ENCODE results near the gene AKAP13.
A peak's percentile ranks its signal among the peaks of the same experiment; 100 is the strongest.
"Not testable (repeated sequence)": the region's sequence is repeated elsewhere in the genome, so short reads cannot be mapped to it uniquely, and the experiment has no call there.

AKAP13 gene

DNA sequence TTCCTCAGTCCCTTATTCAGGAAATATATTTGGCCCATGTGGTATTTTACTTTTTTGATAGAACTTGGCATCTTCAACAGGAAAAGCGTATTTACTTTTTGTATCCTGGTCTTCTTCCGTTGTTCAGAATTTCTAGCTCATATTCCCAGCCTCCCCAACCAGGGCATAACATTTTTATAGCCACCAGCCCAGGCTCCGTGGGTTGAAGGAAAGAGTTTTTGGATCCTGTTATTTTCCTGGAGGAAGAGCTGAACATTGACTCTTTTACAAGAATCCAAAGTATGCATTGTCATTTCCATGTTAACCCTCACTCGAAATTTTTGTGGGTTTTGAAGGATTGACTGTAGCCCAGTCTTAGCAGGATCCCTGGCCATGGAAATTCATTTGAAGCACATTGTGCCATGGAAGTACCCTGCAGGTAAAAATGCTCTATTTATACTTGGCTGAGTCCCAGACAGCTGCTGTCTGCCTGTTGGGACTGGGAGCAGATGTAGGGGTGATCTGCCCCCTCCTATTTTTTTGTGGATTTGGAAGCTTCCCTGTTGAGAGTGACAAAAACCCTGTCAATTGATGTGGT, 98.8 kb downstream of the AKAP13 start:
- DNase-seq (ENCODE audit: low read depth): peak; percentile 56

DNA sequence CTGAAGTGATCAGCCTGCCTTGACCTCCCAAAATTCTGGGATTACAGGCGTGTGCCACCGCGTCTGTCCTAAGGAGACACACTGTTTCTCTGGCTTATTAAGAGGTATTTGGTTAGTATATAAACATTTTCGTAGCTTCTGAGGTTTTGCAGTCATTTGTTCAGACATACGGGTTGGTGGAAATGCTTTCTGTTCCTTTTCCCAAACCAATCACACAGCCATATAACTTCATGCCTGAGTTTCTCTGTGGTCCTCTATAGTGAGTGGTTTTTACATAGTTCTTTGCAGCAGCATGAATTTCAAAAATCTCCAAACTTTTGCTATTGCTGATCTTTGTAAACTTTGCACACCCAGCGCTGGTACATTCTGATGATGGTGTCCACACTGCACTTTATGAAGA, 100.5 kb downstream of the AKAP13 start:
- DNase-seq (ENCODE audit: low read depth): no peak

DNA sequence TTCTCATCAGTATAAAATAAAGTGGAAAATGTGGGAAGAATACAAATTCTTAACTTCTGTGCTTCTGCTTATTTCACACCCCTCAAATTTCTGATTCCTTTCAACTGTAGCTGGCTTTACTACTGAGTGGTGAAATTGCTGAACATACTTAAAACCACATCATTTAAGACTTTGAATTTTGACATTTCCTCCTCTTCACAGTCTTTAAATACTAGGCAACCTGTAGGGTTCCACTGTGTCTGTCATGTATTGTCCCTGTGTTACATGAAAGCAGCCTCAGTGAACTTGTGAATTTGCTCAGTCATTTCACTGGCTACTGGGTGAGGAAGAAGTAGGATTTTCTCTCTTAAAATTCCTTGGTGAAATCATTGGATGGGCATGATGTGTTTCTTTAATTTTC, 101.1 kb downstream of the AKAP13 start:
- DNase-seq (ENCODE audit: low read depth): not testable (repeated sequence)

DNA sequence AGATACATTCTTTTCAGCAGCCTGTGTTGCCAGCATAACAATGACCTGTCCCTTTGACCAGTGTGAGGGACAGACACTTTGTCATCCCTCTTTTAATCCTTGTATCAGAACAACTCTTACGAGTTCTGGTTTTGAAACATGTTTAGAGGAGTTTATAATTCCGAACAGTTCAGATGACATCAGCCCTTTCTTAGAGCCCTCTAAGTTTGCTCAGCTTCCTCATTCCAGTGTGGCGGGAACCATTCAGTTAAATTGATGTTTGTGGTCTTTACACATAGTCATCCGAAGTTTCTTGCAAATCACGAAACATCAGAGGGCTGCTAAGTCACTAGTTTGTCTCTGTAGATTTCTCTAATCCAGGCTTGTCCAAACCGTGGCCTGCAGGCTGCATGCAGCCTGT, 102.5 kb downstream of the AKAP13 start:
- peak; percentile 83 for DNase-seq (ENCODE audit: low read depth)

DNA sequence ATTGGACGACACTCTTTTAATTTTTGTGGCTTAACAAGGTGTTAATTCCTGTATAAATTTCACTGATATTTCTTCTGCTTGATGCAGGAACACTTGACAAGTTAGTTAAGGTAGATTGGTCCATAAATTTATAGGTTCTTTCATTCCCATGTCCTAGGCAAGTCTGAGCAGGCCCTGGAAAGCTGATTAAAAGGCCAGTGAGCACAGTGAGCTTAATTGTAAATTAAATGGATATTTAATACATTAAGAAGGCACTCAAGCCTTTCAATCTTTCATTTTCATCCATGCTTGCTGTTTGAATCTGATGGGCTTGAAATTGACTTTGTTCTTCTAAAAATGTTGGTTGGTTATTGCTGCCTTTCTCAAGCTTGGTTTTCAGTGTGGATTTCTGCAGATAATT, 103.6 kb downstream of the AKAP13 start:
- DNase-seq (ENCODE audit: low read depth): not testable (repeated sequence)

DNA sequence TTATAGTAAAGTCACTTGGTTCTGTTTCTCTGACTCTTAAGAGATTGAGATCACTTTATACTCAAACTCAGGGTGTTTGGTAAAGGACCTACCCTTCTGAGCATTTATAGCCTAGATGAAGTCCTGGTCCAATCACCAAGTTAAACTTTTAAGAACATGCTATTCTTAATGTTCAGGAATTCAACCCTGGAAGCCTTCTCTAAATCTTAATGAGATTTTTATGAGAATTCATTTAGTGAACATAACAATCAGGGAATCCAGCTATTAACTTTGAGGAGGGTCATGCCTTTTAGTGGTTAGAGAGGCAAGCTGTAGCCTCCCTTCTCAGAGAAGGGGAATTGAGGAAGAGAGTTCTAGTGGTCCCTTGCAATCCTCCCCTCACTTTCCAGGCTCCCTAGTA, 104.5 kb downstream of the AKAP13 start:
- not testable (repeated sequence) for DNase-seq (ENCODE audit: low read depth)

DNA sequence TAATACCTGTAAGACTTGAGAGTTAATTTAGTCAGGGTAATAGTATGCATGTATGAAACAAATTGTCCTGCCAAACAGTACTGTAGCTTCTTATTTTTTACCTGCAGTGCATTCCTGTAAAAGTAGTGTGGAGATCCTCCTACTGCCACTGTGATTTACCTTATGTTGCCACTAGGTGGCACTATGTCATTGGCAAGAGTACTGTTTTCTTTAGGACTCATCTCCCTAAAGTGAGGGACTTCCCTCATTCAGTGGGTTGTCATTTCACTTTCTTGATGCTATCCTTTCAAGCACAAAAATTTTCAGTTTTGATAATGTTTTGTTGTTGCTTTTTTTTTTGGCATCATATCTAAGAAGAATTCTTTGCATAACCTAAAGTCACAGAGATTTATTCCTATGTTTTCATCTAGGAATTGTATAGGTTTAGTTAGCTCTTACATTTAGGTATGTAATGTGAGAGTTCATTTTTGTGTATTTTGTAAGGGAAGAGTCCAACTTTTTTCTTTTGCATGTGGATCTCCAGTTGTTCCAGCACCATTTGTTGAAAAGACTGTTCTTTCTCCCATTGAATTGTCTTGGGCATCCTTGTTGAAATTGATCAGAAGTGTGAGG, 105.7 kb downstream of the AKAP13 start:
- no peak for DNase-seq (ENCODE audit: low read depth)

DNA sequence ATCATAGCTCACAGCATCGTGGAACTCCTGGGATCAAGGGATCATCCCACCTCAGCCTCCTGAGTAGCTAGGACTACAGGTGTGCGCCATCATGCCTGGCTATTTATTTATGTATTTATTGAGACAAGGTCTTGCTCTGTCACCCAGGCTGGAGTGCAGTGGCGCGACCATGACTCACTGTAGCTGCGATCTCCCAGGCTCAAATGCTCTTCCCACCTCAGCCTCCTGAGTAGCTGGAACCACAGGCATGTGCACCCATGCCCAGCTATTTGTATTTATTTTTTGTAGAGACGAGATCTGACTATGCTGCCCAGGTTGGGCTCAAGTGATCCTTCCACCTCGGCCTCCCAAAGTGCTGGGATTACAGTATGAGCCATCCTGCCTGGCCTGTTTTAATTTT, 107.4 kb downstream of the AKAP13 start:
- not testable (repeated sequence) for DNase-seq (ENCODE audit: low read depth)

DNA sequence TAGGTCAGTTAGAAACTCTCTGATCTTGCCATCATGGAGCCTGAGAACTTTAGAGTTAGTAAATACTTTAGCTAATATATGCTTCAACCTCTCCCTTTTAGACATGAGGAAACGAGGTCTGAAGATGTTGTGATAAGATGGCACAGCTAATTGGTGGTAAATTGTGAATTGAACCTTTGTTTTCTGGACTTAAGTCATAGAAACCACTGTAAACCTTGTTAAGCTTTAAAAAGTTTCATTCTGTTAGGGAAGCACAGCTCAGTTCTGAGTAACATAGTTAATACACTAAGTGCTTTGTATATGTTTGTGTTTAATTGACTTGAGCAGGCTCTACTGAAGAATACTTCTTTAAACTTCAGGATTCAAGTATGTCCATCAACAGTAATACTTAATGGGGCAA, 108.6 kb downstream of the AKAP13 start:
- DNase-seq (ENCODE audit: low read depth): no peak

DNA sequence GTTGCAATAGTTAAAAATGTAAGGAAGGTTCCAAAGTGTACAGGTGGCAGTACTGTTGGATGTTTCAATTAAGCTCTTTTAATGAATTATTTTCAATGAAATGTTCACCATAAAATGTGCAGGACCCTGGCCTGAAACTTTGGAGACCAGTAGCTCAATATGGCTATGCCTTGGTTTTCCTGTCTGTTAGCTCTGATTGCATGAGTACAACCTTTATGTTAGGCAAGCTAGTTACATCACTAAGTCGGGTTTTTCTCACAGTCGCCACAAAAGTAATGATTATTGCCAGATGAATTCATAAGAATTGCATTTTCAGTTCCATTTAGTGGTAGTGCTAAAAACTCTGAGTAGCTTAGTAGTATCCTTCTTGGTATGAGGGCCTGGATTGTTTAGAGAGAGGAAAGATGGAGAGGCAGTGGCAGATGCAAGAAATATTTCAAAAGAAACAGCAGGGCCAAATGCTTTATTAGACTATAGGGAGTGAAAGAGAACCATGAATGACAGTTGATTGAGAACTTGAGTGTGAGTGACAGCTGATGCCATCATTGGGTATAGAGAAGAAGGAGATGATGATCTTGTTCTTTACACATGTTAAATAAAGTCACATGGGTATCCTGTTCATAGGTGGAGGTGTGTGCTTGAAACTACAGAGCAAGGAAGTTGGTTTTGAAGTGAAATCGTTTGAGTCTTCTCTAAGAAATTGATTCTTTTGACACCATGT, 109.5 kb downstream of the AKAP13 start:
- no peak for DNase-seq (ENCODE audit: low read depth)

DNA sequence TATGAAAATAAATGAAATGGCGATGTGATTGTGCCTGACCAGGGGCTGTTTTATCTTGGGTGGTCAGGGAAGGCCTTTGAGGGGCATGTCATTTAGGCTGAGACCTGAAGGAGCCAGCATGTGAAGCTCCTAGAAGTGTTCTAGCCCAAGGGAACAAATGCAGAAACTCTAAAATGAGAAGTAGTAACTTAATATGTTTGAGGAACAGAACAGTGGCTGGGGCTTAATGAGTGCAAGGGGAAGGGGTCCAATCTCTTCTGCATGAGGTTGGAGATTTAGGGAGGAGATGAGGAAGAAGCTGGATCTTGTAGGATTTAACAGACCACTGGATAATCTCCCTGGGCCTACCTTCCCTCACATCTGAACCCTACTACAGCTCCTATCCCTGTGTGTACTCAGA, 110.5 kb downstream of the AKAP13 start:
- DNase-seq (ENCODE audit: low read depth): no peak

DNA sequence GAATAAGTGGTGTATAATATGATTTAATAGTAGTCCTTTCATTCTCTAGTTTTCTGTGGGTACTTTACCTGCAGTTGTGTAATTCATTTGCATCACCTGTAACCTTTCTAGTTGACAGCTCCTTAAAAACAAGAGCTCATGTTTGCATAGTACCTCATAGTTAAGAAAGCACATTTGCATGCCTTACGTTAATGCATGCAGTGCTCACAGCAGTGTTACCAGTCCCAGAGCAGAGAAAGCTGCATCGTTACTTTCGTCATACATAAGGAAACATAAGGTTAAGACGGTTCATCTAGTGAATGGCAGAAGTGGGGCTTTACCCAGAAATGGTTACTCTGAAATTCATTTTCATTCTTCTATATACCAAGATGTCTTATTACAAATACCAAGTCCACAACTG, 111.3 kb downstream of the AKAP13 start:
- DNase-seq (ENCODE audit: low read depth): no peak

DNA sequence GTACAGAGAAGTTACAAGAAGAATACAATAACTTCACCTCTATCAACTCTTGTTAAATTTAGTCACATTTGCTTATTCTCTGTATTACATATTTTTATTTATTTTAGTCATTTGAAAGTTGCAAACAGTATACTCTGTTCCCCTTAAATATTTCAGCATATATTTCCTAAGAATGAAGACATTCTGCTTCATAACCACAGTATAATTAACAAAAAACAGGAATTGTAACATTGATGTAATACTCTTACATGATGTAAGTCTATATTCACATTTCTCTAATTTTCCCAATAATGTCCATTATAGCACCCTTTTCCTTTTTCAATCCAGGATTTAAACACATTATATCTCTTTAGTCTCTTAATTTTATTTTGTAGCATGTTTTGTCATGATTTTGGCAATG, 112.0 kb downstream of the AKAP13 start:
- no peak for DNase-seq (ENCODE audit: low read depth)

DNA sequence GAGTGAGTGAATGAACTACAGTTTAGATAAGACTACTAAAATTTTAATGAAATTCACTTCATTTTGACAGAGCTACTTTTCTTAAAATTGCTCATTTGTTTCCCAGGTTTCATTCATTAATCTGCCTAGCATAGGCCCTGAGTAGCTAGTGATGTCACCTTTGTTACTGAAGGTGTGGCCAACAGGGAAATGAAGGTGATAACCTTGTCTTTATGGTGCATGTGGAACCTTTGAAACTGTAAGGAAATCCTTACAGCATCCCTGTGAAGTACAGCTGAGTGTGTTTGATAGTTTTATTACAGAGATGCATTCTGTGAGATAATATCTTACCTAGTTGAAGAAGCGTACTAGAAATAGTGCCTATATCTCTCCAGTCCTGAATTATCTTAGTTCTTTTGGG, 112.9 kb downstream of the AKAP13 start:
- DNase-seq (ENCODE audit: low read depth): no peak

DNA sequence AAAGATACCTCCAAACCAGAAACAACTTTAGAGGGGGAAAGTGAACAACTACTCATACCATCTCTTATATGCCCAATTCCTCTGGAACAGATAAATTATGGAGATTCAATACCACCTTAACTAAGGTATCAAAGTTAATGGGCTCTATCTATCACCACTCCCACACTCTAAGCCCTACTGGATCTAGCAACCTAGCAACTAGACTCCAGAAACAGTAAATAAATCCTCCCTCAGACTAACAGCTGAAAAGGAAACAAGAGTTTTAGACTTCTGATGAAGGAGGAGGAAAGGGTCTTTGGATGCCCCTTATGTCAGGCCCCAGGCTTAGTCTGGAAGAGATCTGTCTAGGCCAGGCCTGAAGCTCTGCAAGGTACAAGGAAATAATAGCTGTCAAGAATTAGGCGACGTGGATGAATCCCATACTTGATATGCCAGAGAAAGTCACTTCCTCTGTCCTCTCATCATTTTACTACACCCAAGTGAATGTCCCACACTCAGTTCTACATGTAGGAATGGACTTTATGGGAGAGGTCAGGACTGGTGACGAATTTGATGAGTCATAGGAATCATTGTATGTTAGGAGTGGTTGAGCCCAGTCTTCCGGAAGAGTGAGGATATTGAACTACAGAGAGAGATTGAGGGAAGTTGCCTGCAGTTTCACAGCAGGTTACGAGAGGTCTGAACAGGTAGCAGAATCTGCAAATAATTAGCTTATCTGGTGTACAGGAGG, 113.8 kb downstream of the AKAP13 start:
- DNase-seq (ENCODE audit: low read depth): peak; percentile 68

DNA sequence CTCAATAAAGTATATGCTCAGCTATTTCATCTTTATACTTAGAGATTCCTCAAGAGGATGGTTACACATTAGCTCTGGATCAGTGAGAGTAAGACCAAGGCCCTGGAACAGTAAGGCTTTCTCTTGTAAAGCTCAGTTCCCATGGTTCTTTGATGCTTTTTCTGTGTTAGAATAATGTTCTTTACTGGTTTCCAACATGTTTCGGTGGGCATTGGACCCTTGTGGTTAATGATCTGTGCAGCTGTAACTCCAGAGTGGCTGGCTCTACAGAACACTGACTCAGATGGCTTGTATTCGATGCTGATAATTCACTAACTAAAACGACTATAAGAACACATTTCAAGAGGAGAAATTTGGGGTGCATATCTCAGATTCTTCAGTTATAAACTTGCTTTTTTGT, 114.7 kb downstream of the AKAP13 start:
- no peak for DNase-seq (ENCODE audit: low read depth)

DNA sequence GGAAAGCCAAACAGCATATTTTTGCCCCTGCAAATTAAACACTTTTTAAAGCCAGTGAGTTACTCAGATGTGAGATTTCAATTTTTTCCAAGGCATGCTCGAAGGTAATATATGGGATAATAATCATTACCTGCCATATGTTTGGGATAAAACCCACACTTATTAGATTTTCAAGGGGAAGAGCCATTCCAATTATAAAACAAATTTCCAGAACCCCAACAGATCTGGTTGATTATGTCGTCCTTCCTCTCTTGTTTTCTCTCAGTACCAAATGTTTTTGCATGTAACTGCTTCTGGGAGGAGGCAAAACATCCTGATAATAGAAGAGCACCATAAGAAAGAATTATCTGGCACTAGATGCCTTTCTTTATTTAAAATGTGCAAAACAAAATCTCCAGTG, 115.1 kb downstream of the AKAP13 start:
- no peak for DNase-seq (ENCODE audit: low read depth)

DNA sequence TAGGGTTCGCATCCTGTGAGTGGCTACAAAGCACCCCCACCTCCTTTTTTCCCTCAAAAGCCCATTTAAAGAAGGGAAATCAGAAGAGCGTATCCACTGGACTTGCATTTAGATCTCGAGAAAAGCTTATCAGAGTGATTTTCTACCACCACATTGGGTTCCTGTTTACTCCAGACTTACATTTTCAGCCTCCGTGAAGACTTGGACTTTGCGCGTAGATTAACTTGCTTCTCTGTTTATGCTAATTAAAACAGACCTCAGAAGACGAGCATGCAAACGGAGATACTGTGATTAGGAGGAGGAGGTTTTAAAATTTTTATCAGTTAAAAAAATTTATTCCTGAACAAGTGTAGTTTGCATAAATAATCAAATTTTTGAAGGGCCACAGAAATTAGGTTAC, 115.7 kb downstream of the AKAP13 start:
- DNase-seq (ENCODE audit: low read depth): no peak

DNA sequence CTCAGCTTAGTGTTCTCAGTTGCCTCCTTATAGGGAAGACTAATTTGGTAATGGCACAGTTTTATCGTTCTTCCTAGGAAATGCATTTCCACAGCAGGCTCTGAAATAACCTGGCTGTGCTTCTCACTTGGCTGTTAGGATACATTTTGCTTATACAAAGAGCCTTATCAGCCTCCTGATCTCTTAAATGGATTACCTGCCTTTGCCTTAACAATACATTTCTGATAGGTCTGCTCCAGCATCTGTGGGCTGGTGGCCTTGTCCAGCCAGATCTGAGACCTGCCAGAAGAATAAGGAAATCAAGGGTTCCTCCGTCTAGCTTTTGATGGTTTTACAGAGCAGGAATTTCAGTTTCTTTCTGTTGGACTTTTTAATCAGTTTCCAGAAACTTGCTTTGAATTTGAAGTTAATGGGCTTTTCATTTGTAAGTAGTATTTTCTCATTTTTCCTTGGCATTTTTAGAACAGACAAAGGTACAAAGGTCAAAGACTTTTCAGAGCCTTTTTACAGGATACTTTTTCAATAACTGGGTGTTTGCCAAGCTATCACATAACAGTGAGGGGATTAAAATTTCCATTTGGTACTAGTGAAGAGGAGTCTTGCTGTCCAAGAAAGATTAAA, 116.3 kb downstream of the AKAP13 start:
- no peak for DNase-seq (ENCODE audit: low read depth)

DNA sequence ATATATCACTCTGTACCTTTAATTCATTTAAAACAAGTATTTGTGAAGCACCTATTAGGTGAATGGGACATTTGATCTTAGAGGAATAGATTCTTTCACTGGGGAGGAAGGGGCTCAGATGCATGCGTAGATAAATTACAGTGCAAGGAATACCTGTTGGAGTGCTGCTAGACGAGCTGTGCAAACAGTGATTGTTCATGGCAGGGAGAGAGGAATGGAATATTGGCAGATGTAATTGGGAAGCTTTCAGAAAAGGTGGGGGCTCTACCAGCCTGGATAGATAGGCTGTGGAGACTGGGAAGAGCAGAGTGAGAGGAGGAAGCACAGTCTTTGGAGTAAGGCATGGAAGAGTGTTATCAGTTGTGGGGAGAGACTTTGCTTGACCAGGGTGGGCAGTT, 116.8 kb downstream of the AKAP13 start:
- no peak for DNase-seq (ENCODE audit: low read depth)

DNA sequence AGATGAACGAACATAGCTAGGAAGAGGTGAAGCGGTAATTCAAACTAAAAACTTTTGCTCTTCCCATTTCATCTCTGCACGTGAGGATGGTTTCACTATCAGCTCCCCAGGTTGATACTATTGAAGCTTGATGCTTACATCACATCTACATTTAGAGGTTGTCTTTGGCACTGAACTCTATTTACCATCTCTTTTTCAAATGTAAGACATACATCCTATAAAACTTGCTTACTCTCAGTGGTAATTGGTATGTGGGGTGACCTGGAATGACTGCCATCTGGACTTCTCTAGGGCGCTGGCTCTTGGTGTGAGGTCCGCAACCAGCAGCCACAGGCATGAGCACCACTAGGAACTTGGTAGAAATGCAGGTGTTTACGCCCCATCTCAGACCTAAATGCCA, 118.1 kb downstream of the AKAP13 start:
- no peak for DNase-seq (ENCODE audit: low read depth)

DNA sequence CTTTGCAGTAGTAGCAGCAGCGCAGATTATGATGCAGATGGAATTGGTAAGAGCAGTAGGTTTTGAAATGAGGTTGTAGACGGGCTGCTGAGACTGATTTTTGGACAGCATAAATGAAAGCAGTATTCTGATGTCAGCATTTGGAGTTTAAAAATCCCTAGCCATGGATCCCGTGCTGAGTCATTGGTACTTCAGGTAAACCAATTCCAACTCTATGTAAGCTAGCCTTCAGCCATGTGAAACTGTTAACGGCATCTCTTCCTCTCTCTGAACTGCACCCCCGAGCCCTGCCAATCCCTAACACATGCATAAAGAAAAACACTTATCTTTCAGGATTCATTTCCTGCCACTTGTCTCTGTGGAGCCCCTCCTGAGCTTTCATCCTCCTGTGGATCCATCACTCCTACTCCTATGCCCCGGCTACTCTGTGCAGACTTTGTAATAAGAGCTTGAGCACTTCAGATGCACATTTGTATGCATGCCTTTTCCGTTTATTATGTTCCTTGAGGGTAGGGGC, 119.0 kb downstream of the AKAP13 start:
- no peak for DNase-seq (ENCODE audit: low read depth)
